Measurements from ENCODE around the gene CCDC33. TPM values are rescaled to one million over a fixed set of nuclear protein-coding genes. Genes with fewer than 3 reads are reported as not detected.

CCDC33 gene
- total RNA-seq, 1 donor from 2014 or later, result not detected

- no peak for DNase-seq (ENCODE audit: low read depth in 2 of 2)
Measured at GRCh38 chr15:74281147-74282133, 45.3 kb downstream of the CCDC33 start.

DNA sequence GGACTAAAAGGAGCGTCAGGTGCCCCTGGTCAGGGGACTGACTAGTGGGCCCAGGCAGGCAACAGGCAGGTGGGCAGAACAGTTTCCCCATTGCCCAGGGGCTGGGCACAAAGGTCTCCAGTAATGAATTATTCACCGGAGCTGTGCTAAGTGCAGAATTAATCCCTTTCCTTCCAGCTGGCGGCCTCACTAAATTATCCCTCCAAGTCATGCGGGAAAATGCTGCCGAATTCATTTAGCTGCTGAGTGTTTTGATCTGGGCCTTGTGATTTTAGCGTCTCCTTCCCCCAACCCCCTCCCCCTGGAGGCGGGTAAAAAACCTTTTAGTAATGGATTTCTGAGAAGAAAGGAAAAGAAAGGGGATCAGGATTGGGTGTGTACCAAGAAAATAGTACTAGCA lies 47.2 kb downstream of the CCDC33 start:
- no peak for DNase-seq (ENCODE audit: low read depth in 2 of 2)

DNA sequence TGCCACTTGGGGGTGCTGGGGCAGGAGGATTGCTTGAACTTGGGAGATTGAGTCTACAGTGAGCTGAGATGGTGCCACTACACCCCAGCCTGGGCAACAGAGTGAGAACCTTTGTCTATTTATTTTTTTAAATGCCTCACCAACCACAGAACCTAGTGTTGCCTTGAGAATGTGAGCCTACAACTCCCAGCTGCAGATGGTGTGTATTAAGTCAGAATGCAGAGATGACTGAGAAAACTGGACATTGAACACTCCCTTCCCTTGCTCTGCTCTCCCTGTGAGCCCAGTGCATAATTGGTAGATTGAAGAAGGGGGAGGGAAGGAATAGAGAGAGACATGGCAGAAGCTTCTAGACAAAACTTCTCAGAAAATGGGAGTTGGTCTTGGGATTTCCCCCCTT lies 53.5 kb downstream of the CCDC33 start:
- DNase-seq (ENCODE audit: low read depth in 2 of 2), result no peak

GRCh38 chr15:74290645-74291044 lies 54.5 kb downstream of the CCDC33 start:
- no peak for DNase-seq (ENCODE audit: low read depth in 2 of 2)

- peak; percentile 35 to 73 for DNase-seq (ENCODE audit: low read depth in 2 of 2)
Measured at GRCh38 chr15:74291101-74292071, 55.3 kb downstream of the CCDC33 start.

DNA sequence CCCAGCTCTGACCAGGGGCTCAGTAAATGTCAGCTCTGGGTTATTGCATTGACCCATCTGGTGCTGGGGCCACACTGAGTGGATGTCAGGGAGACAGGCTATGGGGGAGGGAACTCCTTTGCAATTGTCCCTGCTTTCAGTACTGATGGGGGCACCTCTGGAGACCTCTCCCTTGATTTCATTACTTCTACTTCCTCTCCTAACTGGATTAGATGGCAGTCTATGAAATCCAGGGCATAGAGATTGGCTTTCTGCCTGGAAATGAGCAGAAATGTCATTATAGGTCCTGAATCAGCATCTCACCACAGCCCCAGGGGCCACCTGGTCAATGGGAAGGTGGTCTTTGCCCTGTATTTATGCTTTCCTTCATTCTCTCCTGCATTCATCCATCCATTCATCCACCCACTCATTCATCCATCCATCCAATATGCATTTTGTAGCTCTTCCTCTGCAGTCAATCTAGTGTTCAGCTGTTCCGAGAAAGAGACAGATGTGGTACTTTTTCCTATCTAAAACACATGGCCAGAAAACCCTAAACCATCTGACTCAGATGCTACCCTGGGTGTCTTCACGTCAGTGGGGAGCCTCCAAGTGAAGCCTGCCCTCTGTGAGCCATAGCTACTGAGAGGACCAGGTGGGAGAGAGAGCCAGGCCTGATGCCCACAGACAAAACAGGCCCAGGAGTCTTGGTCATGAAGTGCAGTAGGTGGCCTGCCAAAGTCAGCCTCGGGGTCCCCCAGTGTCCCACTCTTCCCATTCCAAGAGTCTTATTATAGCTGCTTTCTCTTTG lies 57.1 kb downstream of the CCDC33 start:
- no peak for DNase-seq (ENCODE audit: low read depth in 2 of 2)

DNA sequence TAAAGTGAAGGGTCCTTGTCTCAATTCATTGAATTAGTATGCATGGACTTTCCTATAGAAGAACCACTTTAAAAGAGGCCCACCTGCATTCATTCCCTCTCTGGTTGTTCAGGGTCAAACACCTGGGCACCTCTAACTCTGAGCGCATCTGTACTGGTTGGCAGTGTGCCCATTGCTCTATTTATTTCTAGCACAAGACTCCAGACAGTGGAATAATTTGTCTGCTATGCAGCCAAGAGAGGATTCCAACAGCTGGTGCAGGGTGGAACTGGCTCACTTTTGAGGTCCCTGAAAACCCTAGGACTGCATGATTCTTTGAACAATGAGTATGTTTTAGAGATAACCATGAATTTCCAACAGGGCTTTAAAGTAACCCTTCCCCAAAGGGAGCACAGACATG lies 57.9 kb downstream of the CCDC33 start:
- no peak for DNase-seq (ENCODE audit: low read depth in 2 of 2)

- no peak for DNase-seq (ENCODE audit: low read depth in 2 of 2)
Measured at GRCh38 chr15:74295800-74296199, 59.7 kb downstream of the CCDC33 start.

- DNase-seq (ENCODE audit: low read depth in 2 of 2), result no peak
Measured at GRCh38 chr15:74297887-74298286, 61.8 kb downstream of the CCDC33 start.

DNA sequence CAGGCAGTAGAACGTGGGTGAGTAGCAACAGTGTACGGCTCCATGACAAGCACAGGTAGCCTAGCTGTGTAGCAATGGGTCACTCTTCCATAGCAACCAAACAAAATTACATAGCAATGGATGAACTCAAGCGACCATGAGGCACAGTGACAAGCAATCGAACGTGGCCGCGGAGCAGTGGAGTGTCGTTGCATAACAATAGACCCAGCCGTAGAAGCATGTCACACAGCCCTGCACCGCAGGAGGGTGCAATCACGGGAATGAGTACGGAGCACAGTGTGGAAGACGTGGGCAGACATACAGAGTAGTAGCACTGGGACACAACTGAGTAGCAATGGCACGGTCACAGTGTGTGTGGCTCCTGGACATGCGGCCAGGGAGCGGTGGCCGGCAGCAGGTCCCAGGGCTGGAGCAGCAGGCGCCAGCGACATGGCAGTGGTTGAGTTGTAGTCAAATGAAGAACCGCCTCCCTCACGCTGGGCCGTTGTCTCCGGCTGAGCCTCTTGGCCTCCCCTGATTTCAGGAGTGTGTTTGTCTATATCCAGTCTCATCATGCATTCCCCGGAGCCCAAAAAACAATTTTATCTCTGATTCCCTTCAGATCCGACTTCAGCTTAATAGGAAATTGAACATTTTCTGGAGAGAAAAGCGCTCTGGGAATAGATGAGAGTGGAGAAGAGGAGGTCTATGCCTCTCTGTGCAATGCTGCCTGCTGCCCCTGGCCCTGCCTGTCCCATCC lies 64.1 kb downstream of the CCDC33 start:
- no peak for DNase-seq (ENCODE audit: low read depth in 2 of 2)

DNA sequence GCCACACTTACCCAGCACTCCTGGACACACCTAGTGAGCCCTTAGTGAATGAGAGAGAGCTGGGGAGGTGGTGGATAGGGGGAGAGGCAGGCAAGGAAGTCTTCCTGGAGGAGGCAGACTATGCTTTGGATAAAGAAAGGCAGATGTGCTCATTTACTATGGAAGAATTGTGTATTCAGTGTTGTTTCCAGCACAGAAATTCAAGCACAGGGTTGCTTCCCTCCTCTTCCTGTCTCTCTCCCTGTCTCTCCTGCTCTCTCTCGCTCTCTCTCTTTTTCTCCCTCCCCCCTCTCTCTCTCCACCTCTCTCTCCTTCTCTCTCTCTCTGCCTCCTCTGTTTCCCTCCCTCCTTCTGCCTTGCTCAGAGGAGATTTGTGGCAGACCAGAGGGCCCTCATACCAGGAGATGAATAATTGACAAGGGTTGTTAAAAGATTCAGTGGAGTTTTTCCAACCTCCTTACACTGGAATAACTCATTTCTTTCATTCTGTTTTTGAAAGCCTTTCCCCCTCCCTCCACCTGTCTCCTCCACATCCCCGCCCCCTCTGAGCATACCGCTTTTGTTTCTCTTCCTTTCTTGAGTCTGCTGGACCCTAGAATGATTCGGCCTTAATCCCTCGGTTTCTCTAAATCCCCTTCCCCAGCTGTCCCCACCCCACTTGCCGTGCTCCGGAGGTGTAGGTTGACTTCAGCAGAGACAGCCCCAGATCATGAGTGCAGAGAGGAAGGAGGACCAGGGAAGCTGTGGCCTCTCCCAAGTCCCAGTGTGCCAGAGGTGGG lies 65.6 kb downstream of the CCDC33 start:
- DNase-seq (ENCODE audit: low read depth in 2 of 2), result no peak

GRCh38 chr15:74302821-74303359 lies 66.8 kb downstream of the CCDC33 start:
- peak in 1 of 2 donors; percentile 44 for DNase-seq (ENCODE audit: low read depth in 2 of 2)

DNA sequence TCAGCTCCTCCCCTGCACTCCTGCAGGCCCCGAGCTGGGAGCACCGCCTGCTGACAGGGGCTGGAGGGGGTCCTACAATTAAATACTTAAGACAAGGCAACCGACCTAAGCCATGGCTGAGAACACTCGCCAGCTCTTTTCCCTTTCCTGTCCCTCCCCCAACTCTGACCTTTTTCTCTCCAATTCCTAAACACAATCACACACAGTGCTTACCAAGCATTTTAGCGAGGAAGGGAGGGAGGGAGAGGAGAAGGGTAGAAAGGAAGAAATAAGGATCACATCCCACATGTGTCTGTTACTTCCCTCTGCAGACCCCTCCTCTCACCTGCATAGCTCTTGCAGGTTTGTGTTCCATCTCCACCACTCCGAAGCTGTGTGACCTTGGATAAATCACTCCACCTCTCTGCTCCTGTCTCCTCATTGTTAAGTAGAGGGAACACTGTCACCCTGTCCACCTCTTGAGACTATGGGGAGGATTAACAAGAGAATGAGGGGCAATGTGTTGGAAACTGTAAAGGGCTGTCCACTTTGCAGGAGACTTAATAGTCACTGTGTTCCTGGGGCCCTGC lies 67.7 kb downstream of the CCDC33 start:
- no peak for DNase-seq (ENCODE audit: low read depth in 2 of 2)

- no peak for DNase-seq (ENCODE audit: low read depth in 2 of 2)
Measured at GRCh38 chr15:74304431-74304830, 68.3 kb downstream of the CCDC33 start.

GRCh38 chr15:74305687-74306086 lies 69.6 kb downstream of the CCDC33 start:
- no peak for DNase-seq (ENCODE audit: low read depth in 2 of 2)

DNA sequence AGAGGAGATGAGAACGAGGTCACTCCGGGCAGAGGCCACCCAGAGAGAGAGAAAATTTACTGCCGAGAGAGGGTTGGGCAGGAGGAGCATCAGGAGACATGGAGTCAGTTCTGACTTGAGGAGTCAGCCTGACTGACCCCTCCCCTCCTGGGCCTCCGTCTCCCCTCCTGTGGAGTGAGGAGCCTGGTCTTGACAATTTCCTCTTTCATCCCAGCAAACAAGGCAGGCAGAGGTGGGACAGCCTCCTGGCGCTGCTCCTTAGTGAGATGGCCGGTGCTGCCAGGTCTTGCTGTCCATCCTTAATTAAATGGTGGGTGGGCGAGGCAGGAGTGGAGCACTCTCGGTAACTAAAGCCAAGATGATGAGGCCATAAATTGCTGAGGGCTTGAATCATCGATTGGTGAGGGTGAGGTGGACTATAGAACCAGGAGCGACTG lies 70.7 kb downstream of the CCDC33 start:
- no peak for DNase-seq (ENCODE audit: low read depth in 2 of 2)

- peak; percentile 59 to 65 for DNase-seq (ENCODE audit: low read depth in 2 of 2)
Measured at GRCh38 chr15:74307827-74308811, 72.0 kb downstream of the CCDC33 start.
